Naive thymus-derived CD4-positive, alpha-beta T cell (primary cell): ENCODE measurements around the gene NR6A1. TPM values are rescaled to one million over a fixed set of nuclear protein-coding genes. Genes with fewer than 3 reads are reported as not detected.

Source experiments
- ATAC-seq: fragments of 150-1000 bp; cut with Tn5 transposase; 2 replicates; pipeline ENCODE4 v1.10.0; 2021; ENCODE audit warnings: mild to moderate bottlenecking, moderate library complexity
- CTCF ChIA-PET: fragments of 350-600 bp; sonication (Branson Sonifier 250); formaldehyde crosslinking; loops from one replicate; lab custom pipeline; 2021; ENCODE audit warnings: antibody characterized with exemption; lab: Charles Lee
- POLR2A ChIA-PET: fragments of 350-600 bp; sonication (Branson Sonifier 250); formaldehyde crosslinking; loops from one replicate; lab custom pipeline; 2021; ENCODE audit warnings: antibody characterized with exemption, inconsistent platforms; lab: Charles Lee
- DNase-seq, 9 donors: peaks; one replicate each; pipeline versions ENCODE4 v3.0.0 to v3.0.0-alpha.2; 2020 to 2022; ENCODE audit warnings: mixed read lengths in 1 of 9
- H3K27ac ChIP-seq: one replicate; pipeline ENCODE4 v1.7.0; 2013; ENCODE audit warnings: mild to moderate bottlenecking, low read depth, low read length, moderate library complexity
- H3K27me3 ChIP-seq, 2 donors: one replicate each; pipeline ENCODE4 v1.7.0; 2013; ENCODE audit warnings: low read length in 2 of 2, mild to moderate bottlenecking in 2 of 2, moderate library complexity in 2 of 2; ENCODE audit not compliant: control insufficient read depth in 2 of 2, insufficient read depth in 2 of 2
- H3K36me3 ChIP-seq, 3 experiments: 1 replicate in 2 of 3; 2 replicates in 1 of 3; pipeline ENCODE4 v1.7.0; 2013; ENCODE audit warnings: low read length in 3 of 3, mild to moderate bottlenecking in 3 of 3, moderate library complexity in 1 of 3; ENCODE audit not compliant: insufficient read depth in 3 of 3, control insufficient read depth in 2 of 3
- H3K4me1 ChIP-seq, 2 donors: one replicate each; pipeline ENCODE4 v1.7.0; 2013; ENCODE audit warnings: low read length in 2 of 2, mild to moderate bottlenecking in 2 of 2, moderate library complexity in 1 of 2; ENCODE audit not compliant: control insufficient read depth in 2 of 2, insufficient read depth in 2 of 2
- H3K4me3 ChIP-seq: 2 replicates; pipeline ENCODE4 v1.7.0; 2013; ENCODE audit warnings: mild to moderate bottlenecking, low read length
- H3K9me3 ChIP-seq, 3 experiments: 1 replicate in 2 of 3; 2 replicates in 1 of 3; pipeline ENCODE4 v1.7.0; 2013; ENCODE audit warnings: low read length in 3 of 3; ENCODE audit not compliant: control insufficient read depth in 2 of 3
- H3K27ac Mint-ChIP-seq, 9 donors: one replicate each; pipeline ENCODE4 v1.8.0; 2020 to 2022; ENCODE audit warnings: mixed read lengths in 9 of 9, mild to moderate bottlenecking in 8 of 9, moderate library complexity in 5 of 9, inconsistent platforms in 2 of 9
- H3K27me3 Mint-ChIP-seq, 5 donors: one replicate each; pipeline ENCODE4 v1.8.0; 2021 to 2022; ENCODE audit warnings: mixed read lengths in 5 of 5, mild to moderate bottlenecking in 1 of 5
- H3K36me3 Mint-ChIP-seq, 5 donors: one replicate each; pipeline ENCODE4 v1.8.0; 2020 to 2022; ENCODE audit warnings: mixed read lengths in 5 of 5, mild to moderate bottlenecking in 3 of 5, inconsistent platforms in 1 of 5
- H3K4me1 Mint-ChIP-seq, 7 donors: one replicate each; pipeline ENCODE4 v1.8.0; 2020 to 2022; ENCODE audit warnings: mixed read lengths in 7 of 7, mild to moderate bottlenecking in 3 of 7, inconsistent platforms in 1 of 7
- H3K4me3 Mint-ChIP-seq, 10 donors: one replicate each; pipeline ENCODE4 v1.8.0; 2020 to 2022; ENCODE audit warnings: mild to moderate bottlenecking in 10 of 10, mixed read lengths in 10 of 10, moderate library complexity in 6 of 10, inconsistent platforms in 2 of 10
- H3K9me3 Mint-ChIP-seq, 11 donors: one replicate each; pipeline ENCODE4 v1.8.0; 2020 to 2022; ENCODE audit warnings: mixed read lengths in 11 of 11, mild to moderate bottlenecking in 4 of 11, inconsistent platforms in 1 of 11, moderate library complexity in 1 of 11
- intact Hi-C, 2 donors: fragments of 100-400 bp; cut with micrococcal nuclease; formaldehyde crosslinking; loops; one replicate each; pipeline ENCODE4 v1.15.1; 2023
- polyA plus RNA-seq, 2 donors: library from polyadenylated mRNA; unstranded; fragments of 300-500 nt; fragmentation: Illumina TruSeq; gene quantifications; one replicate each; pipeline ENCODE4 v1.2.3, GENCODE V29; 2021
- total RNA-seq, 6 experiments: library from RNA in 5 of 6; stranded (reverse) in 5 of 6; gene quantifications; 1 replicate in 5 of 6; 2 replicates in 1 of 6; pipeline ENCODE4 v1.2.3 and lab custom pipeline; 2021 to 2026

NR6A1 gene
- total and polyA plus RNA-seq, 7 experiments from 2014 or later = 0.21 to 0.78 (median 0.51) TPM; not detected in 4

DNA sequence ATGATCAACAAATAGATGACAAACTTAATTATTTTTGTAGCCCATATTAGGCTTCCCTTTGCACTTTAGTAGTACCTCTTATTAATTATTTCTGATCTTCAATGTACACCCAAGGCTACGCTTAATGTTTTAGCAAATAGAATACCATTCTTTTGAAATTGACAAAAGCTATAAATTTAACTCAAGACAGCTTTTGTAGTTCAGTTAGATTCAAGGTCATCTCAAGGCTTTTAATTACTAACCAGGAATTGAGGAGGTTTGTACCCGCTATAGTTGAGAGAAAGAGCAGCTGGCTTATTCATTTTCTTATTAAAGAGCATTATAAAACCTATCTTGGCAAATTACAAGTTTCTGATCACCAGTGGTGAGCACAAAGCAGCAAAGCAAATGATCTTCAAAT is 15.1 kb downstream of the NR6A1 start:
- H3K27me3 Mint-ChIP-seq = peaks cover 61 to 77% (median 68%) of the 10 kb centered on the region in 5 donors
- H3K27me3 ChIP-seq = peaks cover 3 to 8% of the 10 kb centered on the region in 2 donors
- DNase-seq (no peak), ATAC-seq (no peak)
- intact Hi-C loops = no loop called here
- ChIA-PET POLR2A (no interaction called here), CTCF (no interaction called here)
- H3K4me1 ChIP-seq = no peaks in the 10 kb centered on the region
- H3K36me3 ChIP-seq = no peaks in the 10 kb centered on the region
- no peak overlapping the region for H3K4me3 Mint-ChIP-seq
- H3K4me3 ChIP-seq = no peak overlapping the region
- no peaks in the 10 kb centered on the region for H3K4me1 Mint-ChIP-seq
- H3K9me3 ChIP-seq = no peaks in the 10 kb centered on the region
- H3K27ac Mint-ChIP-seq = no peak overlapping the region
- no peaks in the 10 kb centered on the region for H3K9me3 Mint-ChIP-seq
- H3K36me3 Mint-ChIP-seq = no peaks in the 10 kb centered on the region
- H3K27ac ChIP-seq = no peak overlapping the region

DNA sequence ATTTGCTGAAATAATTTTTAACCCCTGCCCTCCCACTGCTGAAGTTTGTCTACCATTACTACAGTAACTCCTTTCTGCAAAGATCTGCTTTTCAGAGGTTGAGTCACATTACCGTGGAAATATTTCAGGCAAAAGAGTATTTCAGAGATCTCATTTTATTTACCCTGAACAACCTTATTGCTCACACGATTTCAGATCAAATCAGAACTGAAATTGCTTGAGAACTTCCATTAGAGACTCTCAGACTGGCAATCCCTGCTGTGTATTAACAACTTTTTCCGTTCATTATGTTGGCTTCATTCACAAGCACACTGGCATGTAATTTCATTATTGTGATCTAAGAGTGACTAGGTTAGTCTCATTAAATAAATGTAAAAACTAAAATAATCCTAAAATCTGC is 16.1 kb downstream of the NR6A1 start:
- H3K4me3 ChIP-seq = no peak overlapping the region
- no peak for ATAC-seq
- no peaks in the 10 kb centered on the region for H3K9me3 ChIP-seq
- no peaks in the 10 kb centered on the region for H3K4me1 ChIP-seq
- no peaks in the 10 kb centered on the region for H3K36me3 Mint-ChIP-seq
- no peaks in the 10 kb centered on the region for H3K4me1 Mint-ChIP-seq
- peaks cover 58 to 72% (median 70%) of the 10 kb centered on the region in 5 donors for H3K27me3 Mint-ChIP-seq
- ChIA-PET POLR2A (no interaction called here), CTCF (no interaction called here)
- H3K4me3 Mint-ChIP-seq = no peak overlapping the region
- no peak overlapping the region for H3K27ac Mint-ChIP-seq
- peaks cover 0 to 8% of the 10 kb centered on the region in 2 donors for H3K27me3 ChIP-seq
- no peak for DNase-seq
- H3K9me3 Mint-ChIP-seq = no peaks in the 10 kb centered on the region
- no peaks in the 10 kb centered on the region for H3K36me3 ChIP-seq
- no peak overlapping the region for H3K27ac ChIP-seq
- intact Hi-C loops = no loop called here

DNA sequence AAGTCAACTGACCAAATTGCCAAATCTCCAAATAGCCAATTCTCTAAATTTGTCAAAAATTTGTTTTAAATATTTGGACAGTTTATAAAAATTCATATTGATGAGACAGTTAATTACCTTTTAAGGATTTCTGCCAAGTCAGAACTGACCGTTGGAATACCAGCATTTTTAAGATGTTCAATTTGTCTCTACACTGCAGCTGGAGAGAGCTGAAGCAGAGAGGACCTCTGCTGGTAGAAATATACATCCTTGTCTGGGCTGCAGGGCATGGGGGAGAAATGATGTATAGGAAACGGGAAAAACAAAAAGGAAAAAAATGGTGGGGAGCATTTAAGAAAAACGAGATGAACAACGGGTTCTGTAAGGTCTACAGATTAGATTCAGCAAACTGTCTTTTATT is 16.8 kb downstream of the NR6A1 start:
- Mint-ChIP-seq H3K27me3 (peaks cover 57 to 72% (median 68%) of the 10 kb centered on the region in 5 donors), H3K4me1 (no peaks in the 10 kb centered on the region), H3K27ac (no peak overlapping the region), H3K9me3 (no peaks in the 10 kb centered on the region), H3K36me3 (no peaks in the 10 kb centered on the region), H3K4me3 (no peak overlapping the region)
- CTCF ChIA-PET = interaction anchor here (0.7 to 1.2 kb wide), 2 partner anchors 10 to 13 kb away, joined by 3 to 4 read pairs; no protein-coding TSS in a partner anchor
- peaks cover 0 to 8% of the 10 kb centered on the region in 2 donors for H3K27me3 ChIP-seq
- POLR2A ChIA-PET = no interaction called here
- H3K4me3 ChIP-seq = no peak overlapping the region
- no peaks in the 10 kb centered on the region for H3K9me3 ChIP-seq
- no peaks in the 10 kb centered on the region for H3K36me3 ChIP-seq
- DNase-seq (no peak), ATAC-seq (no peak)
- H3K27ac ChIP-seq = no peak overlapping the region
- intact Hi-C loops = loop anchor here in 1 of 2 donors (1.0 kb wide), 1 partner anchor 137 kb away; no protein-coding TSS in a partner anchor
- H3K4me1 ChIP-seq = no peaks in the 10 kb centered on the region

DNA sequence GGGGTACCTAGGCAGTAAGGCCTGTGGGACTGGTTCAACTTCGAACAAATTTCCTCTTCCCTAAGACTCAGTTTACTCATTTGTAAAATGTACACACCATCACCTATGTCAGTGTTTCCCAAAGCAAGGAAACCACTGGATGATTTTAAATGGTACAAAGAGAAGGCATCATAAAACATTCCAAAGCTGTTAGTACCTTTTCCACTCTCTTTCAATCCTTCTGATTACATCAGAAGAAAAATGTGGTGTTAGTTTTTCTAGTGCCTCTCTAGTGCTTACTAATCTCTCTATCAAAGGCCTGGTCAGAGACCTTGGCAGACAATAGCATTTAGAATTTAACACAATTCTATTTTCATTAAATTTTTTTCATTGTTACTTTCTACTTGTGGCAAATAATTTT is 18.1 kb downstream of the NR6A1 start:
- H3K9me3 ChIP-seq = no peaks in the 10 kb centered on the region
- intact Hi-C loops = no loop called here
- peaks cover 0 to 8% of the 10 kb centered on the region in 2 donors for H3K27me3 ChIP-seq
- Mint-ChIP-seq H3K27ac (no peak overlapping the region), H3K4me1 (no peaks in the 10 kb centered on the region), H3K27me3 (peaks cover 51 to 64% (median 58%) of the 10 kb centered on the region in 5 donors), H3K9me3 (no peaks in the 10 kb centered on the region), H3K36me3 (no peaks in the 10 kb centered on the region), H3K4me3 (no peak overlapping the region)
- POLR2A ChIA-PET = no interaction called here
- H3K4me3 ChIP-seq = no peak overlapping the region
- H3K27ac ChIP-seq = no peak overlapping the region
- DNase-seq (no peak), ATAC-seq (no peak)
- CTCF ChIA-PET = no interaction called here
- no peaks in the 10 kb centered on the region for H3K36me3 ChIP-seq
- no peaks in the 10 kb centered on the region for H3K4me1 ChIP-seq

DNA sequence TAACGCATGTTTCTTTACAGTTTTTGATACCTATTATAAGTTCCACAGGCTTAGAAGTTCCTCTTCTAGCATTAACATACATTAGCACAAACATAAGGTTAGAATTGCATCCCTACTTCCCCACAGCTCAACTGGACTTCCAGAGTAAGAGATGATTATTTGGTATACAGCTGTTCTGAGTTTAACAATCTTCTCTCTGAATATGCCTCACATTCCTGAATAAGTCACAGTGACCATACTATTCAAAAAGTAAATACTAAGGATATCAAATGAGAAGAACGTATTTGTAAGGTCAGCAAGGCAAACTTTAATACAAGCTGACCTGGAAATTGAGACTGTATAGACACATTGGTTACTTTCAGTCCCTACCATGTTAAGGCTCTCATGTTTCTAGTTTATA is 21.3 kb downstream of the NR6A1 start:
- DNase-seq = no peak
- no peaks in the 10 kb centered on the region for H3K36me3 ChIP-seq
- ChIA-PET CTCF (interaction anchor here (0.7 kb wide), 1 partner anchor 46 kb away, joined by 7 read pairs; no protein-coding TSS in a partner anchor), POLR2A (no interaction called here)
- no peaks in the 10 kb centered on the region for H3K36me3 Mint-ChIP-seq
- H3K27ac Mint-ChIP-seq = no peak overlapping the region
- H3K27ac ChIP-seq = no peak overlapping the region
- ATAC-seq = no peak
- H3K27me3 ChIP-seq = no peaks in the 10 kb centered on the region
- no peak overlapping the region for H3K4me3 ChIP-seq
- peaks cover 29 to 43% (median 37%) of the 10 kb centered on the region in 5 donors for H3K27me3 Mint-ChIP-seq
- H3K9me3 ChIP-seq = no peaks in the 10 kb centered on the region
- H3K4me1 ChIP-seq = no peaks in the 10 kb centered on the region
- no peaks in the 10 kb centered on the region for H3K4me1 Mint-ChIP-seq
- H3K4me3 Mint-ChIP-seq = no peak overlapping the region
- H3K9me3 Mint-ChIP-seq = no peaks in the 10 kb centered on the region
- intact Hi-C loops = no loop called here

DNA sequence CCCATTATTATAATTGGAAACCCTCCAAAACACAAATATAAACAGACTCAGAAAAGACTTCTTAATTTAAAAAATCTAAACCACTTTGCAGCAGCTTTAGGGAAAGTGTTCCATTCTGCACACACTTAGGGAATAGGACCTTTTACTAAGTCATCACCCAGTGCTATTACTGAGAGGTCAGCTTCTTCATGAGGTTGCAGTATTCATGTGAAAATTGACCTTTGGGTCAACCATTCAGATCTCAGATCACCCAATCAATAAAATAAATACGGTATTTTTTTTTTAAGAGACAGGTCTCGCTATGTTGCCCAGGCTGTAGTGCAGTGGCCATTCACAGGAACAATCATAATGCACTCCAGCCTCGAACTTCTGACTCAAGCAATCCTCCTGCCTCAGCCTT is 21.8 kb downstream of the NR6A1 start:
- Mint-ChIP-seq H3K36me3 (no peaks in the 10 kb centered on the region), H3K9me3 (no peaks in the 10 kb centered on the region), H3K27ac (no peak overlapping the region), H3K4me3 (no peak overlapping the region), H3K4me1 (no peaks in the 10 kb centered on the region), H3K27me3 (peaks cover 28 to 38% (median 32%) of the 10 kb centered on the region in 5 donors)
- ChIA-PET POLR2A (no interaction called here), CTCF (interaction anchor here (0.7 kb wide), 1 partner anchor 47 kb away, joined by 7 read pairs; no protein-coding TSS in a partner anchor)
- no peaks in the 10 kb centered on the region for H3K36me3 ChIP-seq
- H3K4me1 ChIP-seq = no peaks in the 10 kb centered on the region
- ATAC-seq (no peak), DNase-seq (no peak)
- no peaks in the 10 kb centered on the region for H3K27me3 ChIP-seq
- no peak overlapping the region for H3K4me3 ChIP-seq
- H3K9me3 ChIP-seq = no peaks in the 10 kb centered on the region
- intact Hi-C loops = no loop called here
- no peak overlapping the region for H3K27ac ChIP-seq

DNA sequence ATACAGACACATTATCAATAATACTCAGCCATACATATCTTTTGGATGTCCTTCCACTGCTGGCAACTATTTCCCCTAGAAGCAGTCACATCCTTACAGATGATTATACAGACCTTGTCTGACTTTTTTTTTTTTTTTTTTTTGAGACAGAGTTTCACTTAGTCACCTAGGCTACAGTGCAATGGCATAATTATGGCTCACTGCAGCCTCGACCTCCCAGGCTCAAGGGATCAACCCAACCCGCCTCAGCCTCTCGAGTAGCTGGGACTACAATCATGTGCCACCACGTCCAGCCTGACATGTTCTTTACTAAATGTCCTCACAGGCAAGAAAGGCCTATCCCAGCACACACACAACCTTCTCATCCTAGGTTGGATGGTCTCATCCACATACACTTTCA is 24.0 kb downstream of the NR6A1 start:
- ChIA-PET CTCF (no interaction called here), POLR2A (no interaction called here)
- no peak overlapping the region for H3K27ac ChIP-seq
- Mint-ChIP-seq H3K27me3 (peaks cover 21 to 28% (median 23%) of the 10 kb centered on the region in 5 donors), H3K27ac (no peak overlapping the region), H3K4me1 (peaks cover 0 to 5% (median 0%) of the 10 kb centered on the region in 7 donors), H3K36me3 (no peaks in the 10 kb centered on the region), H3K9me3 (no peaks in the 10 kb centered on the region), H3K4me3 (no peak overlapping the region)
- ATAC-seq = no peak
- no peak for DNase-seq
- intact Hi-C loops = no loop called here
- H3K4me1 ChIP-seq = no peaks in the 10 kb centered on the region
- no peak overlapping the region for H3K4me3 ChIP-seq
- H3K9me3 ChIP-seq = no peaks in the 10 kb centered on the region
- H3K27me3 ChIP-seq = no peaks in the 10 kb centered on the region
- H3K36me3 ChIP-seq = no peaks in the 10 kb centered on the region
